Erythroblast (primary cell): ENCODE data around the gene PGLYRP1.

Source experiments
- GATA1 ChIP-seq: IDR thresholded peaks from 2 replicates; pipeline ENCODE4 v1.6.1; 2011; ENCODE audit warnings: low read depth, mild to moderate bottlenecking, control low read depth, low read length, moderate library complexity
- POLR2A ChIP-seq: IDR thresholded peaks from 2 replicates; pipeline ENCODE4 v1.6.1; 2011; ENCODE audit warnings: mild to moderate bottlenecking, low read length

DNA sequence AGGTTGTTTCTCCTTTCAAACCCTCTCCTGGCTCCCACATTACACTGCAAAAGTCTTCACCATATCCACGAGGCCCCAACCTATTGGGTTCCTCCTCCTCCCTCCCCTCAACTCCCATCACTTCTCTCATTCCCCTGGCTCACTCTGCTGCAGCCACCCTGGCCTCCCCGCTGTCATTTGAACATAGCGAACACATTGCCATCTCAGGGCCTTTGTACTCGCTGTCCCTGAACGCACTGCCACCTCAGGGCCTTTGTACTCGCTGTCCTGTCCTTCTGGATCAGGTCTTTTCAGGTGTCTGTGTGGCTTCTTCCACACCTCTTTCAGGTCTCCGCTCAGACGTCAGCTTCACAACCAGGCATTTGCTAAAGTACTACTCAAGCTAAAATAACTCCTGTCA lies 25.9 kb downstream of the PGLYRP1 start:
- no peak for TF ChIP-seq POLR2A
- no peak for TF ChIP-seq GATA1
